ENCODE data around the gene B3GNT8. TPM values are rescaled to one million over a fixed set of nuclear protein-coding genes. Genes with fewer than 3 reads are reported as not detected.

B3GNT8 gene
- total RNA-seq, 2 donors from 2014 or later: 4.0 to 4.2 TPM

GRCh38 chr19:41416194-41416674, 10.9 kb downstream of the B3GNT8 start:
- Histone ChIP-seq H3K9me3 (no peaks in the 10 kb centered on the region), H3K4me1 (ENCODE audit: control insufficient read depth in 1 of 2, low read depth in 2 of 2) (no peaks in the 10 kb centered on the region), H3K4me3 (no peak overlapping the region), H3K36me3 (peaks cover 68% of the 10 kb centered on the region), H3K27ac (no peak overlapping the region), H3K27me3 (replicated peaks; ENCODE audit: insufficient read depth) (no peaks in the 10 kb centered on the region)
- ATAC-seq (ENCODE audit: insufficient number of reproducible peaks, low FRiP score, low read depth): no peak
- no peak for TF ChIP-seq CTCF (IDR thresholded peaks at IDR 0.05)
- no peak for DNase-seq (ENCODE audit: low spot score)

GRCh38 chr19:41415154-41415571, 12.0 kb downstream of the B3GNT8 start:
- Histone ChIP-seq H3K4me1 (ENCODE audit: control insufficient read depth in 1 of 2, low read depth in 2 of 2) (peaks cover 0 to 1% of the 10 kb centered on the region in 2 donors), H3K36me3 (peaks cover 66% of the 10 kb centered on the region), H3K9me3 (no peaks in the 10 kb centered on the region), H3K27ac (no peak overlapping the region), H3K27me3 (replicated peaks; ENCODE audit: insufficient read depth) (no peaks in the 10 kb centered on the region), H3K4me3 (no peak overlapping the region)
- TF ChIP-seq CTCF (IDR thresholded peaks at IDR 0.05): no peak
- no peak for ATAC-seq (ENCODE audit: insufficient number of reproducible peaks, low FRiP score, low read depth)
- DNase-seq (ENCODE audit: low spot score): no peak

GRCh38 chr19:41414461-41414860, 12.7 kb downstream of the B3GNT8 start:
- H3K9me3 ChIP-seq: no peaks in the 10 kb centered on the region
- DNase-seq (ENCODE audit: low spot score) (no peak), ATAC-seq (ENCODE audit: insufficient number of reproducible peaks, low FRiP score, low read depth) (no peak)
- H3K27me3 ChIP-seq (replicated peaks; ENCODE audit: insufficient read depth): no peaks in the 10 kb centered on the region
- no peak overlapping the region for H3K4me3 ChIP-seq
- H3K36me3 ChIP-seq: peaks cover 60% of the 10 kb centered on the region
- no peak for TF ChIP-seq CTCF (IDR thresholded peaks at IDR 0.05)
- H3K4me1 ChIP-seq (ENCODE audit: control insufficient read depth in 1 of 2, low read depth in 2 of 2): peaks cover 0 to 8% of the 10 kb centered on the region in 2 donors
- H3K27ac ChIP-seq: no peak overlapping the region

DNA sequence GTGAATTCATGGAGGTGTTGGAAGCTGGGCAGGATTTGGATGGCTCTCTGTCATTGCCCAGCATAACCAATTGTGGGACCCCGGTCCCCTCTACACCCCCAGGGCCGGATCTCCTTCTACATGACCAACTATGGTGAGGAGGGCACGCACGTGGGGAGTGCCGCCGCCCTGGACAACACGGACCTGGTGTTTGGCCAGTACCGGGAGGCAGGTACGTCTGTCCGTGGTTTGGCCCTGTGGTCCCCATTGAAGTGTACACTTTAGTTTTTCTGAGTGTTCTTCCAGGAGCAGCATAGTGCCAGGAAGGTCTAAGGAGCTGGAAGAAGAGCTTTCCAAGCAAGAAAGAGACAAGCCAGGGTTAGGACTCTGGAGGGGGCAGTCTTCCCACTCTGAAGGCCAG, 13.2 kb downstream of the B3GNT8 start:
- DNase-seq (ENCODE audit: low spot score) (no peak), ATAC-seq (ENCODE audit: insufficient number of reproducible peaks, low FRiP score, low read depth) (no peak)
- Histone ChIP-seq H3K4me3 (no peak overlapping the region), H3K27ac (no peak overlapping the region), H3K27me3 (replicated peaks; ENCODE audit: insufficient read depth) (no peaks in the 10 kb centered on the region), H3K36me3 (peaks cover 55% of the 10 kb centered on the region), H3K9me3 (no peaks in the 10 kb centered on the region), H3K4me1 (ENCODE audit: control insufficient read depth in 1 of 2, low read depth in 2 of 2) (peaks cover 5 to 14% of the 10 kb centered on the region in 2 donors)
- no peak for TF ChIP-seq CTCF (IDR thresholded peaks at IDR 0.05)

GRCh38 chr19:41412953-41413352, 14.2 kb downstream of the B3GNT8 start:
- Histone ChIP-seq H3K4me3 (no peak overlapping the region), H3K27ac (no peak overlapping the region), H3K27me3 (replicated peaks; ENCODE audit: insufficient read depth) (no peaks in the 10 kb centered on the region), H3K36me3 (peaks cover 52% of the 10 kb centered on the region), H3K9me3 (no peaks in the 10 kb centered on the region), H3K4me1 (ENCODE audit: control insufficient read depth in 1 of 2, low read depth in 2 of 2) (peaks cover 7 to 24% of the 10 kb centered on the region in 2 donors)
- TF ChIP-seq CTCF (IDR thresholded peaks at IDR 0.05): no peak
- DNase-seq (ENCODE audit: low spot score): no peak
- no peak for ATAC-seq (ENCODE audit: insufficient number of reproducible peaks, low FRiP score, low read depth)

Data from thoracic aorta (tissue), 2 donors.